Measurements from ENCODE around the gene EPHB2.

DNA sequence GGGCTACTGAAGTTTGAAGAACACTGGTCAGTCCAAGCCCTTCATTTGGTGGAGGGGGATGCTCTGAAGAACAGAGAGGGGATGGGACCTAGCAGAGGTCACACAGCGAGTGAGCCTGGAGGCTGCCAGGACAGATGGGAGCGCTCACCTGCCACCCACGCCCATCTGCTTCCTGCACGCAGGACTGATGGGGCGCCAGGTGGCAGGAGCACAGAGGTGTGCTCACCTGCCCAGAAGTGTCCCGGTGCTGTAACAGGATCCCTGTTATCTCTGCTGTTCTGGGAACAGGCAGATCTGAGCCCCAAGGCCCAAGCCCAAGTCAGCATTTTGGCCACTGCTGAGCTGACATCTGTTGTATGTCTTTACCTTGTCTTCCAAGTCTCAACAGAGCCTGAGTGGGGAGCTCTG is 40.5 kb downstream of the EPHB2 start:
- TF ChIP-seq, protein P1, sequence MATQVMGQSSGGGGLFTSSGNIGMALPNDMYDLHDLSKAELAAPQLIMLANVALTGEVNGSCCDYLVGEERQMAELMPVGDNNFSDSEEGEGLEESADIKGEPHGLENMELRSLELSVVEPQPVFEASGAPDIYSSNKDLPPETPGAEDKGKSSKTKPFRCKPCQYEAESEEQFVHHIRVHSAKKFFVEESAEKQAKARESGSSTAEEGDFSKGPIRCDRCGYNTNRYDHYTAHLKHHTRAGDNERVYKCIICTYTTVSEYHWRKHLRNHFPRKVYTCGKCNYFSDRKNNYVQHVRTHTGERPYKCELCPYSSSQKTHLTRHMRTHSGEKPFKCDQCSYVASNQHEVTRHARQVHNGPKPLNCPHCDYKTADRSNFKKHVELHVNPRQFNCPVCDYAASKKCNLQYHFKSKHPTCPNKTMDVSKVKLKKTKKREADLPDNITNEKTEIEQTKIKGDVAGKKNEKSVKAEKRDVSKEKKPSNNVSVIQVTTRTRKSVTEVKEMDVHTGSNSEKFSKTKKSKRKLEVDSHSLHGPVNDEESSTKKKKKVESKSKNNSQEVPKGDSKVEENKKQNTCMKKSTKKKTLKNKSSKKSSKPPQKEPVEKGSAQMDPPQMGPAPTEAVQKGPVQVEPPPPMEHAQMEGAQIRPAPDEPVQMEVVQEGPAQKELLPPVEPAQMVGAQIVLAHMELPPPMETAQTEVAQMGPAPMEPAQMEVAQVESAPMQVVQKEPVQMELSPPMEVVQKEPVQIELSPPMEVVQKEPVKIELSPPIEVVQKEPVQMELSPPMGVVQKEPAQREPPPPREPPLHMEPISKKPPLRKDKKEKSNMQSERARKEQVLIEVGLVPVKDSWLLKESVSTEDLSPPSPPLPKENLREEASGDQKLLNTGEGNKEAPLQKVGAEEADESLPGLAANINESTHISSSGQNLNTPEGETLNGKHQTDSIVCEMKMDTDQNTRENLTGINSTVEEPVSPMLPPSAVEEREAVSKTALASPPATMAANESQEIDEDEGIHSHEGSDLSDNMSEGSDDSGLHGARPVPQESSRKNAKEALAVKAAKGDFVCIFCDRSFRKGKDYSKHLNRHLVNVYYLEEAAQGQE (IDR thresholded peaks at IDR 0.05; ENCODE audit: insufficient read depth in 1 of 2, low read depth in 2 of 2, low read length in 2 of 2), result no peak
- no peak for TF ChIP-seq POLR2AphosphoS5 (IDR thresholded peaks at IDR 0.05; ENCODE audit: low read depth, low read length)
- no peak for TF ChIP-seq SIN3A (IDR thresholded peaks at IDR 0.05; ENCODE audit: borderline replicate concordance, insufficient read depth, low read length)
- TF ChIP-seq TAF1 (IDR thresholded peaks at IDR 0.05; ENCODE audit: borderline replicate concordance, insufficient read depth, low read length), result no peak

Data from PFSK-1 (cell line).